Stimulated activated CD4-positive, alpha-beta T cell treated with anti-CD3 and anti-CD28 coated beads, Interleukin-4, amount 100 ng/mL, for 48 hours (primary cell): ENCODE data around the gene KRT86.

Source experiments
- DNase-seq, 2 donors: peaks; one replicate each; pipeline ENCODE4 v3.0.0-alpha.2; 2020; ENCODE audit warnings: low read depth in 2 of 2

KRT86 gene

DNA sequence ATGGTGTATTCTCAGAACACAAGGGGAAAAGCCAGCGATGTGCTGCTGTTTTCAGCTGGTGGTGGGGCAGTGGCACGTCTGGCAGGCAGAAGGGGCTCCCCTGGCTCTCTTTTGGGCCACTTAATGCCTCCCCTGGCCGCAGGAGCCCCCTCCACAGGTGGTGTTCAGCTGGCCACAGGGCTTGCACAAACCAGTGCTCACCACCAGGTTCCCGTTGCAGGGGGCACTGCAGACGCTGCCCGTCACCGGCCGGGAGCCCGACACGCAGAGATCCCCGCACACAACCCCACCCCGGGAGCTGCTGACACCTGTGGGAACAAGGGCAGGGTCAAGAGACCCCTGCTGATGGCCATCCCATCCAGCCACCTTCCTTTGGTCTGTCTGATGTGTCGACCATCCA, 40.1 kb downstream of the KRT86 start:
- DNase-seq: no peak

DNA sequence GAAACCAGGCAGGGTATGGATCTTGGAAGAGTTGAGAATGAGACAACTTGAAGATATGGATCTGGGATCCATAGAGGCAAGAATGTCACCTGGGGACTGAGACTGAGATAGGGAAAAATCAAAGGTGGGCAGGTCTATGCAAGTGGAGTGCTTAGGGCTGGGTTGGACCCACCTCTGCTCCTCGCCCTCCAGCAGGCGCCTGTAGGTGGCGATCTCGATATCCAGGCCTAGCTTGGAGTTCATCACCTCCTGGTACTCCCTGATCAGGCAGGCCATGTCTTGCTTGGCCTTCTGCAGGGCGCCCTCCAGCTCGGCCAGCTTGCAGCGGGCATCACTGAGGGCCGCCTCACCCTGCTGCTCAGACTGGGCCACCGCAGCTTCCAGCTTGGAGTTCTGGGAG, 41.3 kb downstream of the KRT86 start:
- DNase-seq: peak in 1 of 2 donors; percentile 35

DNA sequence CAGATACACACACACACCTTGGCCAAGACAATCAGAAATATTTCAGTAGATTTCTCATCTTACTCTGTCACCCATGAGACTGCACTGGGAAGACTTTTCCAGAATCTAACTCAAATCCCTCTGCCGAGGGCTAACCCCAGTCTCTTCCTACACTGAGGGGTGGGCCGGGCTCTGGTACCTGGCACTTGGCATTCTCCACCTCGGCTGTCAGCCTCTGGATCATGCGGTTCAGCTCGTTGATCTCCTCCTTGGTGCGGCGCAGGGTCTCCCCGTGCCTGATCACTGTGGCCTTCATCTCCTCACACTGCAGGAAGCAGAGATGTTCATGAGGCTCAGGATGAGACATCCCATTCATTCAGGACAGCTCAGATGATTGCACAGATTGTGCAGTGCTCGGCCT, 41.8 kb downstream of the KRT86 start:
- DNase-seq: no peak

DNA sequence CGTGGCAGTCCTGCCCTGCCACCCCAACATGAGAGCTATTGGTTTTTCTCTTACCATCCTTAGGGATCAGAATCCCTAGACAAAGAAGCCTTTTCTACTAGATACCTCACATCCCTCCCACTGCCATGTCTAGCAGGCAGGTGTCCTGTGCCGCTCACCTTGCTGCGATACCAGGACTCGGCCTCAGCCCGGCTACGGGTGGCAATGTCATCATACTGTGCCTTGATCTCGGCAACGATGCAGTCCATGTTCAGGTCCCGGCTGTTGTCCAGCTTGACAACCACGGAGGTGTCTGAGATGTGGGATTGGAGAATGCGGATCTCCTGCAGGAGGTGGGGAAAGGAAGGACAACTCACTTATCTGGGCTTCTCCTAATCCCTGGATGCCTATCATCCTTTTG, 42.3 kb downstream of the KRT86 start:
- no peak for DNase-seq

DNA sequence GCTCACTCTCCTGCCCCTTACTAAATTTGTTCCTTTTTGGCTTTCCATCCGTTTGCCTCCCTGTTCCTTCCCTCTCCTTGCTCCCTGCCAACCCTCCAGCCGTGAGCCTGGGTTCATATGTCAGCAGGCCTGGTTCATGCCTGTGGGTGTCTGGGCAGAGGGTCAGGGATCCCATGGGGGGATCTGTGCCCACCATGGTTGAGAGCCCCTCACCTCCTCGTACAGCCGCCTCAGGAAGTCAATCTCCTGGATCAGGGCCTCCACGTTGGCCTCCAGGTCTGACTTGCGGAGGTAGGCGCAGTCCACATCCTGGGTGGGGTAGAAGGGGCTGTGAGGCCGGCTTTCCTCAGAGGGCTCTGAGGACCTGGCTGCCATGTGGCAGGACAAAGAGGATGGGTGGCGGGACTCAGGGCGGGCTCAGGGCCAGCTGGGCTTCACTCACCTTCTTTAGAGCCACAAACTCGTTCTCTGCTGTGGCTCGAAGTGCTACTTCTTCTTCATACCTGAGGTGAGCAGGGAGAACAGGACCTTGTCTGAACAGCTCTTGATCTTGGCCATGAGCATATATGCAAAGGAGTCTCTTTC, 43.1 kb downstream of the KRT86 start:
- no peak for DNase-seq

DNA sequence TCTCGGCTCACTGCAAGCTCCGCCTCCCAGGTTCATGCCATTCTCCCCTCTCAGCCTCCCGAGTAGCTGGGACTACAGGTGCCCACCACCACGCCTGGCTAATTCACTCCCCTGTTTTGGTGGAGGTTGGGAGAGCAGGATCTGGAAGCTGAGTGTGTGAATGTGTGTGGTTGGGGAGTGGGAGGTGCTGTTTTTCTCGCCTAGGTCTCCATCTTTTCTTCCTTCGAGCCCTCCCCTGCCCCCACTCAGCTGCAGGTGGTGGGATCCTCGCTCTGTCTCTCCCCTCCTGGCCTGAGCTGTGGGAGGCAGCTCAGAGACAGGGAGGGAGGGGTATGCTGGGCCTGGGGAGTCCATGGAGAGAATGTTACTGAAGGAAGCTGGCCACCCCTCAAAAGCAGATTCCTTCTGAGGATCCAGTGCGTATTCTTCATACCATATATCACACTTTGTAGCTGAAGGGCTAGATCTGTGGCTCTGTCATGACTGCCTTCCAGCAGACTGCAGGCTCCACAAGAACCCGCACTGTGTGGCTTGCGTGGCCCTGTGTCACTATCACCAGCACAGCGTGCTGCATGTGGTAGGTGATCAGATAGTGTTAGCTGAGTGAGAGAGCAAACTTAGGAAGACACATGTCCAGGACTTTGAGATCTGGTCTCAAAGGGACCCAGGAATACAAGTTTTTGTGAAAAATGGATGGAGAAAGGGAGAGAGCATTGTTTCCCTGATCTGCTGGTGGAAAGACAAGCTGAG, 44.0 kb downstream of the KRT86 start:
- no peak for DNase-seq

DNA sequence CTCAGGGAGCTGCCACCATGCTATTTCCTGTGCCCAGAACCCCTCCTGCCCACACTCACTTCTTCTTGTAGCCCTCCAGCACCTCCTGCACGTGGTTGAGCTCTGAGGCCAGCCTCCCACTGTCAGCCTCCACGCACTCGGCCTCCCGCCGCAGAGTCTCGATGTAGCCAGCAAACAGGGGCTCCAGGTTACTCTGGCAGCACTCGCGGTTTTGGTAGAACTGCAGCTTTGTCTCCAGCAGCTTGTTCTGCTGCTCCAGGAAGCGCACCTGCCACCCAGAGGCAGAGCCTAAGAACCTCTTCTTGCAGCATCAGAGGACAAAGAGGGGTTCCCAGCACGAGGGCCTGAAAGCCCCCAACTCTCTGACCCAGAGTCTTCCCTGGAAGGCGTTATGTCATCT, 44.7 kb downstream of the KRT86 start:
- no peak for DNase-seq

DNA sequence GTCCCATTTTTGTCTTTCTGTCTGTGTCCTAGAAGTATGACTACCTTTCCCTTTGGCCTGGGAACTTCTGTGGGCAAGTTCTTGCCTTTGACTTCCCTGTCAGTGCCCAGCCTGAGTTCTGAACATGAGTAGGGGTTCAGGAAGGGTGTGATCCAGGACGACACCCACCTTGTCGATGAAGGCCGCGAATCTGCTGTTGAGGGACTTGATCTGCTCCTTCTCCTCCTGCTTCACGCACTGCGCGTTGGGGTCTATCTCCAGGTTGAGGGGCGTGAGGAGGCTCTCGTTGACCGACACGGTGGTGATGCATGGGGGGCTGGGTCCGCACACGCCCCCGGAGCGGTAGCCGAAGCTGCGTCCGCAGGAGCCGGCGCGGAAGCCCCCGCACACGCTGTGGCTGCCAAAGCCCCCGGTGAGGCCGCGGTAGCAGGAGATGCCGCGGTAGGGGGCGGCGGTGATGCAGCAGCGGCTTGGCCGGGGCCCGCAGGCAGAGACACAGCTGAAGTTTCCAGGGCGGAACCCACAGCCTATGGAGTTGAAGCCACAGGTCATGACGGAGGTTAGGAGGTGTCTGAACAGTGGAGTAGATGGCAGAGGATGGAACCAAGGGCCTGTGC, 46.4 kb downstream of the KRT86 start, which contains the start of gene KRT83:
KRT83 (minus strand) TSS at position 615 of the 617 bp plus-strand sequence; CDS start at position 552, 63 bp downstream.
- no peak for DNase-seq

DNA sequence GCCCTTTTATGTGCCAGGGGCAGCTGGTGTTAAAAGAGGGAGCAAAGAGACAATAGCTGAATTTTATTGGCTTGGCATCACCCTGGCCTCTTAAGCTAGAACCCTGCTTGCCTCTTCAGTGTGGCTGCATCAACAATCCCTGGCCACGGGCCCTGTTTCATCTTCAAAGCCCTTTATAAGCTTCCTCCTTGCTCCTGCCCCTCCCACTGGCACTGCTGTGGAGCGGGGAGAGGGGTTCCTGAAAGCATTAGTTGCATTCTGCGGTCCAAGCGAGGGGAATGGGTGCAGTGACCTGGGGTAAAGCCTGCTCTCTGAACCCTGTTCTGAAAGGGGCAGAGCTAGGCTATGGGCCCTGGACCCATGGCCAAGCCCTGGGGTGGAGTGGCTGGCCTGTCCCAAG, 47.0 kb downstream of the KRT86 start:
- no peak for DNase-seq

DNA sequence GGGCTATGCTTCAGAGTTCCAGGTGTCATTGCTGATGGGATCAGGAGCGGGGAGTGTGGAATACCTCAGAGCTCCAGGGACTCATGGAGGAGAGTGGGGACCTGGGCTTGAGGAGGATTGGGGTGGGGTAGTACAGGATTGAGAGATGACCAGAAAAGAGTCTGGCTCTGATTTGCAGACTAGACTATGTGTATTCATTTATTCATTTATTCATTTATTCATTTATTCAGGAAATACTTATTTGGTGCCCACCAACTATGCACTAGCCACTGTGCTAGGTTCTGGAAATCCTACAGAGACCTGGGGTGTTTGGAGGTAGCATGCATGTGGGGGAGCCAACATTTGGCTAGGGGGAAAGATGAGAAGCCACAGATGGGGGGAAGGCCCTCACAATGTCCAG, 47.6 kb downstream of the KRT86 start:
- DNase-seq: no peak

DNA sequence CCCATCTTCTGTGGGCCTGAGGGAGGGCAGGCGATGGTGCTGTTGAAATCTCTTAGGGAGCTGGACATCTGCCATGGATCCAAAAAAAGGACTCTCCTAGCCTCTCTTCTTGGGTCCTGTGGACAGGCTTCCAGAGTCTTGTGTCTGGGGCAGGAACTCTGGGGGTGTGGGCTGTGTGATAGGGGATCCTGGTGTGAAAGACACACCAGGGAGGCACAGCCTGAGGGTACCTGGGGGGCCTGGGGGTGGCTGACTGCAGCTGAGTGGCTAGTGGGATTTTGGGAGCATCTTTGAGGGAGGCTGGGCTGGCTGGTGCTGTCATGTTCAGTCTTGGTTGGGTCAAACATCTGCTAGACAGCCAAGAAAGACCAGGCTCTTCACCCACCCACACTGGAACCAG, 48.6 kb downstream of the KRT86 start:
- DNase-seq: no peak

DNA sequence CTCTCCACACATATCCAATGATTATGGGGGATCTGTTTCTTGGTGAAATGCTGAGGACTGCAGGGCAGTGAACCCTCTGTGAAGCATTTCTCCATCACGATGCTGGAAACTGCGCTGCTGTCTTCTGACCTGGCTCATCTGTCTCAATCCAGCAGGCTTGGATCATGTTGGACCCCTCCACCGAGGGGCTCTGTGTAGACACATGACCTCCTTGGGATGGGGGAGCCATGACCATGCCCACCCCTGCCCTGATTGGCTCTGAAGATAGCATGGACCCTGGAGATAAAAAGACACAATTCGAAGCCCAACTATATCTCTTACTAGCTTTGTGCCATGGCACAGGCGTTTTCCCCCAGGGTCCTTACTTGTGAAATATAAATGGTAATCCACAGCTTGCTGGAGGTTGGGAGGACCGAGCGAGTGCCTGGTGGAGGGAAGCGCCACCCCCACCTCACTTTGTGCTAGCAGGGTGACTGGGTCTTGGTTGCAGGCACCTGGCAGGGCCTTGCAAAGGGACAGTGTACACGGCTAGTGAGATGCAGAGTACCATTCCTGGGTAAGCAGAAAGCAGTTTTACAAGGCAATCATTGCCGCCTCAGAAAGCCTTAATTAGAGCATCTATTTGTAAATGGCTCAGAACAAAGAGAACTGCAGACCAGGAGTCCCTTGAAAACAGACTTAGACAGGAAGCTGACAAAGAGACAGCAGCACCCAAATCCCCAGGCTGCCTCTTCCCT, 49.1 kb downstream of the KRT86 start:
- no peak for DNase-seq

DNA sequence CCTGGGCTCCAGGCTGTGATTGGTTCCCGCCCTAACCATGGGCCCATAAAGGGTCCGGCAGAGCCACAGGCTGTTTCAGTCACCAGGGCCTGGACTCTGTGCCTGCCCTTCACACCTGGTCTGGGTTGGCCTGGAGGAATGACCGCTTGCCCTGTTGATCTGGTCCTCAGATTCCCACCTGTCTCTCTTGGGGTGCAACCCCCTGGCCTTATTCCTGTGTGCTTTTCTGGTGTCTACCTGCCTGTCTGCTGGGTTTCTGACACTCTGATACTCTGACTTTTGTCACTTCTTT, 49.7 kb downstream of the KRT86 start:
- DNase-seq: no peak

DNA sequence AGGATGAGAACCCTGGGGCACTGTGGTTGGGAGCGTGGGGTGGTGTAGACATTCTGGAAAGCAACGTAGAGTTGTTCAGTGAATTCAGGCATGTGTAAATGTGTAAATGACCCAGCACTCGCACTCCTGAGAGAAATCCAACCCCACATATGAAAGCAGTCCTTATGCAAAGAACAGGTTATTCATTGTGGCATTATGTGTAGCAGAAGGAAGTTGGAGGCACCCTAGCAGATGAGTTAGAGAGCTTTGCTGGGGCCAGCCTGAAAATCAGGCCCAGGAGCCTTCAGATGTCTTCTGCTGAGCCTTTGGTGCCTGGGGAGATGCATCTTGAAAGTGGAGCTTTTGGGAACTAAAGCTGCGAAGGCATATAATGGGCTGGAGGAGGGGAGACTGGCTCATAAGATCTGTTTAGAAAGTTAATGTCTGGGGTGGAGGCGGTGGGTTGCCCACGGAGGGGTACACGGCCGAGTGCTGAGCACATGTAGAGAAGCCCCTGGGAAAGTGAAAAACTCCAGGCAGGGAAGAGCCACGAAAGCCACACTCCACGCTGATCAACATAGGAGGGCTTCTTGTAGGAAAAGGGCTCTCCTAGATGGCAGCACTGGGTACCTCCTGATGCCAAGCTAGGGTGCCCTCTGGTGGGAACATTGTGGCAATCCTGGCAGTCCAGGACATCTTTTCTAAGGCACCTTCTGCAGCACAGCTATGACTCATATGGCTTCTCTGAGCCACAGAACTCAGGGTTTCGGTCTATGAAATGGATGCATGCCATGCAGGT, 52.8 kb downstream of the KRT86 start:
- peak; percentile 53 to 73 for DNase-seq

DNA sequence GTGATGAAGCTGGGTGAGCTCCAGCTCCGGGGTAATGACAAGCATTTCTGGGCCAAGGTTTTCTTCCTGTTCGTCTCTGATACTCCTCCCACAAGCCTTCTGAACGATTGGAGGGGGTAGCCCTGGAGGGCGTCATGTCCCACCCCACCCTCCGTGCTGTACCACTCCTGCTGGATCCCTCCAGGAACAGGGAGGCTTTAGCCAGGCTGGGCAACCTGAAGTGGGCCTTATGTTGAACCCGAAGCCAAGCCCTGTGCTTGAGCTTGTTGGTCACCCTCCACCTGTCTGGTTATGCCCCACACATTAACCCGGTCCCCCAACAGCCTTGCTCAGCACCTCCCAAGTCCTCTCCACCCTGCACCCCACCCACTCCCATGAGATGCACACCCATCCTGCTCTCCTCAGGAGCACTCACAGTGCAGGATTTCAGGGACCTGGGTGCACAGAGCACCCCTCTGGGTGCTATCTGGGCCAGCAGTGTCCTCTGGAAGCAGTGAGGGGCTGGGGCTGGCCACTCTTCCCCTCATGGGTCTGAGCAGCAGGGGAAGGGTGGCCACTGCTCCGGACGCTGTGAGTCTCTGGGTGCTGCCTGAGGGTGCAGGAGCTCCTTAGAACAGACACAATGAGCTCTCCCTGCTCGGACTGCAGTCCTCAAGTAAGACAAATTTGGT, 53.5 kb downstream of the KRT86 start:
- no peak for DNase-seq

DNA sequence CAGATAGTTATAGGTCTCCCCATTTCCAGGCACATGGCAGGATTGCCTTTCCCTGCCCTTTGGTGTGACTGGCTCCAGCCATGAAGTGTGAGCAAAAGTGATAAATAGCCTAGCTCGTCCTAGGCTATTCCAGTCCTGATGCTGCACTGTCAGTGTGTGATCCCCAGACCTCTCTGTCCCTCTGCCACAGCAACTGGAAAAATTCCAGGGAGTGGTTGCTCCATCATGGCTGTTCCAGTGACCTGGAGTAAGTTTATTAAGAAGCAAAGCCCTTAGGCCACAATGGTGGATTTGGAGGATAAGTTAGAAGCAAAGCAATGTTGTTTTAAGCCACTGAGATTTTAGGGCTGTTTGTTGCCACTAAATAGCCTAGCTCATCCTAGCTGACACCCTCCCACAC, 56.6 kb downstream of the KRT86 start:
- DNase-seq: no peak

DNA sequence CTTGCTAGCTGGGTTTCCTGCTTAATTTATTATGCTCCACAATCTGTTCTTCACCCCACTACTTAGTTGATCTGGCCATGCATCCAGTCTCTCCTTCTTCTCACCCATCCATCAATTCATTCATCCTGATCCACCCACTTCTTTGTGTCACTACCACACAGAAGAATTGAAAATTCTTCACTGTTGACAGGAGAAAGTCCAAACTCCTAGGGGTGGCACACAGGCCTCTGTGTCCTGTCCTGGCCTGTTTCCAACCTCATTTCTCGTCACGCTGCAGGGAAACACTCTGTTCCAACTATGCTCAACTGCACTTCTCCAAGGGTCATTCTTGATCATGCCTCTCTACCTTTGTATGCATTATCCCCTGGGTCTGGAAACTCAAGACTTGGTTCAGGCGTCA, 57.4 kb downstream of the KRT86 start:
- DNase-seq: no peak

DNA sequence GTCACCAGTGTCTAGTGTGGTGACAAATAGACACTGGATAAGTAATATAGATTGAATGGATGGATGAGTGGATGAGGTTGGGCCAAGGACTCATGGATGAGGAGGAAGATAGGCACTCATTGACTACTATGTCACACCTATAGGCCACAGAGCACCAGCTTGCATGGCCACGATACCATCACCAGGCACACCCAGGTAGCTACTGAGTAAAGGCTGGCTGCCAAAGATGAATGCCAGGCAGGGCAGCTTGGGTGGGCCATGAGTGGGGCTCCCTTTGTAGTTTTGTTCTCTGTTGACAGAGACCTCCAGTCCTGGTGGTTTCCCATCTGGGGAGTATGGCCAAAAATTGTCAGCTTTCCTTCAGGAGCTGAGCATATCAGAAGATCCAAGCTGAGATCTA, 57.9 kb downstream of the KRT86 start:
- no peak for DNase-seq

DNA sequence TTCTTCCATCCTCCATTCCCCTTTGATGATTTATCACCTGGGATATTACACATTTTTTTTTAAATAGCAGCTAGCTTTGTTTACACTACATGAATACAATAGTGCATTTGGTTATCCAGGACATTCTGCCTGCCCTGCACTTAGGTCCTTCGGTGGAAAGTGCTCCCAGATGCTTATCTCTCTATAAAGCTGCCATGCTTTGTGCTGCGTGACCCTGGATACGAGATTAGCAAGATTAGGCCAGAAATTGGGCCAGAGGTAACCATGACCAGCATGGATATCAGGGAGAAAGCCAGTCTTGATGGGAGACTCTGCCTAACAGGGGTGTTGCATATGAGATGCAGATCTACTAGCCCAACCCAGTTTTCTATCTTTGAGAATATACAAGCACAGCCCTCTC, 58.9 kb downstream of the KRT86 start:
- DNase-seq: no peak

DNA sequence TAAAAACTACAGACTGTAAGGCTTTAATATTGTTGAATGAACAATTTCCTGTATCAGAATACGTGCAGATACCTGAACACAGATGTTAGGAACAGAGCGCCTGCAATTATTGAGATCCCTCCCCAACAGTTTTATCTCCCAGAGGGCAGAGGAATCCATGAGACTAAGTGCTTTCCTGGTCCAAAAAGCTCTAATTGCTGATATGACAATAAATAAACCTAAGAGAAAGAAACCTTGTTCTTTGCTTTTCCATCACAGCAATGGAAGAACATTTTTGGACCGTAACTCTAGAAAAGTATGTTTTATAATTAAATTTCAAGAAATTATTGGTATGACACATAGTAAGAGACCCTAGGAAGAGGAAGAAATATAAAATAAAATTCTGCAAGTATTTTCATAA, 59.7 kb downstream of the KRT86 start:
- DNase-seq: no peak

DNA sequence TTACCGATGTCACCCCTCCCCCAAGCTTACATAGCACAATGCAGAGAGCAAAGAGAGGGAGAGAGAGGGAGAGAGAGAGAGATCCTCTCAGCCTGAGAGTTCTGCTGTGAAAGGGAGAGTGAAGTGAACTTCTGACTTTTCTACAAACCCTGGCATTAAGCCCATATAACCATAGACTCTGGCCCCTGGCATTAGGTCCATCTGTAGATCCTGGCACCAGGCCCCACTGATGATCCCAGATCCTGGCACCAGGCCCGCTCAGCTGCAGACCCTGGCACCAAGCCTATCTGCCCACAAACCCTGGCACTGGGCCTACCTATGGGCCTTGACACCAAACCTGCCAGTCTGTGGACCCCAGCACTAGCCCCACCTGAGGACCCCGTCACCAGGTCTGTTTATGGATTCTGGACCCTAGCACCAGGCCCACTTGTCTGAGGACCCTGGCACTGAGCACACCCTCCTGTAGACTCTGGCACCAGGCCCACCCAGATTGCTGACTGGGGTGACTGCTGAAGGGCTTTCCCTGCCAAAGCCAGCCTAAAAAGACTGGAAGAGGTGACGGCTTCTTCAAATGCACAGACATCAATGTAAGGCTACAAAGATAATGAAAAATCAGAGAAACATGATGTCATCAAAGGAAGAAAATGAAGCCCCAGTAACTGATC, 61.3 kb downstream of the KRT86 start:
- no peak for DNase-seq
